ENCODE results near the gene CEP55.

The CEP55 gene

GRCh38 chr10:93553482-93554315 is 57.3 kb downstream of the CEP55 start:
- H3K27ac ChIP-seq: no peak overlapping the region
- no peak for TF ChIP-seq ZFX (IDR thresholded peaks at IDR 0.05)
- TF ChIP-seq CTCF (conservative IDR thresholded peaks at IDR 0.05): no peak

DNA sequence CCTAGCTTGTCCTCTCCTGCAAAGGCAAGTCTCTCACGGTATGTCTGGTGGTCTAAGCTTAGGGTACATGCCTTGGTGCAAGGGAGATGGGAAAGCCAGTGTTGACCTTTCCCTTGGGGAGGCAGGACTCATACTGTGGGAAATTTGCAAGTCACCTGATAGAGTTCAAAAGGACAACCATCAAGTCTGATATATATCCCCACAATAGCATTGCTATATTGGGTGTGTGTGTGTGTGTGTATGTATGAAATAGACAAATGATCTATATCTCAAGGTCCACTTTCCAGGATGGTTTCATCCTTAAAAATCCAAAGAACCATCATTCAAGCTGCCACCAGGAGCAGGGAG is 57.9 kb downstream of the CEP55 start:
- H3K27ac ChIP-seq: no peak overlapping the region
- TF ChIP-seq ZFX (IDR thresholded peaks at IDR 0.05) (no peak), CTCF (conservative IDR thresholded peaks at IDR 0.05) (no peak)

DNA sequence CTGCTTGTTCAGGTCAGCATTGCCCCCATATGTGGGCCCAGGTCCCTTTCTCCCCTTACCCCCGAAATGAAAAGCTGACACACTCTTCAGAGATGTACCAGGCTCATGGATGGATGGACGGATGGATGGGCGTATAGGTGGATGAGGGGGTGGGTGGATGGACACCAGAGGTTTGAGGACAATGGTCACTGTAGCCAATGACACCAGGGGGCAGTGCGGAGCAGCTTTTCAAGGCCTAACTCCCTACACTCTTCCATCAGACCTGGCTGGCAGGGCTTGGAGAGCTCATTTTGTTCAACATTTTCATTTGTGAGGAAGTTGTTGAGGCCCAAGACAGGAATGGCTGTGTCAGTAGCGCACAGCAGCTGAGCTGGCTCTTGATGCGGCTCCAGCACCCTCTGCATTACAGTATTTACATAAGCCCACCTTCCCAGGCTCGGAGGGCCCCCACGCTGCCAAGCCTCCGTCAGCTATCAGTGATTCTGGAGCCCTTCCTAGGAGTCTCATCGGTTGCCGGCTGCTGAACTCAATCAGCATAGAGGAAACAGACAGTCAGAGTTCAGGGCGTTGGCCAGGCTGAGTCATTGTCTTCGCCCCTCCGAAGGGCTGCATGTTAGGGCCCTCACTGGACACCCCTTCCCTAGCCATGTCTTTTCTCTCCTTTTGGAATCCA is 58.5 kb downstream of the CEP55 start:
- no peak for TF ChIP-seq ZFX (IDR thresholded peaks at IDR 0.05)
- TF ChIP-seq CTCF (conservative IDR thresholded peaks at IDR 0.05): peak; percentile 85
- no peak overlapping the region for H3K27ac ChIP-seq

- H3K27ac ChIP-seq: no peak overlapping the region
- no peak for TF ChIP-seq CTCF (conservative IDR thresholded peaks at IDR 0.05)
Measured at GRCh38 chr10:93559490-93559889, 63.1 kb downstream of the CEP55 start.

- H3K27ac ChIP-seq: no peak overlapping the region
- TF ChIP-seq CTCF (conservative IDR thresholded peaks at IDR 0.05) (no peak), ZFX (IDR thresholded peaks at IDR 0.05) (no peak)
Measured at GRCh38 chr10:93560541-93560940, 64.1 kb downstream of the CEP55 start.

- no peak overlapping the region for H3K27ac ChIP-seq
- TF ChIP-seq ZFX (IDR thresholded peaks at IDR 0.05) (no peak), CTCF (conservative IDR thresholded peaks at IDR 0.05) (no peak)
Measured at GRCh38 chr10:93565446-93565845, 69.0 kb downstream of the CEP55 start.
